Thoracic aorta (tissue), 2 donors: Measurements from ENCODE around the gene OSBPL1A. TPM values are rescaled to one million over a fixed set of nuclear protein-coding genes. Genes with fewer than 3 reads are reported as not detected.
A peak's percentile ranks its signal among the peaks of the same experiment; 100 is the strongest.

Source experiments
- ATAC-seq: fragments of 150-250 bp; one replicate; pipeline ENCODE4 v1.8.0; 2017; ENCODE audit warnings: low read depth; ENCODE audit not compliant: insufficient number of reproducible peaks, low FRiP score
- DNase-seq: peaks from one replicate; pipeline ENCODE4 v3.0.0-alpha.2; 2020; ENCODE audit warnings: low spot score
- H3K27ac ChIP-seq, 2 donors: fragments of 200-600 bp; sonication (generic); 1 replicate in 1 of 2; 2 replicates in 1 of 2; pipeline ENCODE4 v1.5.1; 2016; ENCODE audit warnings: mild to moderate bottlenecking in 2 of 2, moderate library complexity in 2 of 2
- H3K27me3 ChIP-seq: fragments of 200-600 bp; sonication (generic); replicated peaks from 2 replicates; pipeline ENCODE4 v1.6.0; 2016; ENCODE audit warnings: mild to moderate bottlenecking; ENCODE audit not compliant: insufficient read depth
- H3K36me3 ChIP-seq: fragments of 200-600 bp; sonication (generic); one replicate; pipeline ENCODE4 v1.5.1; 2016
- H3K4me1 ChIP-seq, 2 donors: fragments of 200-600 bp; sonication (generic); 1 replicate in 1 of 2; 2 replicates in 1 of 2; pipeline versions ENCODE4 v1.5.1 to v1.6.0; 2016; ENCODE audit warnings: low read depth in 2 of 2, mild to moderate bottlenecking in 1 of 2; ENCODE audit not compliant: control insufficient read depth in 1 of 2
- H3K4me3 ChIP-seq: fragments of 200-600 bp; sonication (generic); 2 replicates; pipeline ENCODE4 v1.5.1; 2016; ENCODE audit warnings: mild to moderate bottlenecking
- H3K9me3 ChIP-seq: fragments of 200-600 bp; sonication (generic); 2 replicates; pipeline ENCODE4 v1.5.1; 2016
- CTCF ChIP-seq: fragments of 200-600 bp; sonication (generic); IDR thresholded peaks from one replicate; pipeline ENCODE4 v1.5.1; 2019; ENCODE audit warnings: antibody characterized with exemption
- total RNA-seq, 2 donors: library from RNA; depleted of rRNA; stranded (reverse); fragments of >200 nt; gene quantifications; one replicate each; pipeline versions ENCODE4 v1.1.0 to v1.2.3, GENCODE V29; 2016

OSBPL1A gene
- total RNA-seq, 2 donors from 2014 or later: 35.1 to 53.7 TPM

DNA sequence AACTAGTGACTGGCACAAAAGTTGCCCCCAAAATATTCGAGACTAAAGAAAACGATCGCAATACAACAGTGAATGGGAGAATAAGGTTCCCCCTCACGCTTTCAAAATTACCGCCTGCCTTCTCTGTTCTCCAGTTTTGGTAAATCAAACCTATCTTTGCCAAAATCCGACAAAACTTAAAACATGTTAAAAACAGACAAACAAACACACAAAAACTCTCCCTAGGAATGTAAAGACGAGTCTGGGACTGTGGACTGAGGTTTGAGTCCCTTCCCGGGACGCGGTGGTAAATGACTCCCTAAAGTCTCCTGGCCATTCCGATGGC, 28.4 kb upstream of the OSBPL1A start:
- ATAC-seq: peak; percentile 24
- DNase-seq: no peak
- peak overlapping the region; percentile 74 for H3K4me3 ChIP-seq
- H3K36me3 ChIP-seq: peaks cover 2% of the 10 kb centered on the region
- H3K27ac ChIP-seq: peak overlapping the region; percentile 71 to 73
- no peaks in the 10 kb centered on the region for H3K27me3 ChIP-seq
- H3K9me3 ChIP-seq: no peaks in the 10 kb centered on the region
- TF ChIP-seq CTCF: no peak
- H3K4me1 ChIP-seq: peaks cover 3 to 15% of the 10 kb centered on the region in 2 donors

GRCh38 chr18:24421831-24422230, 24.2 kb upstream of the OSBPL1A start:
- H3K27me3 ChIP-seq: no peaks in the 10 kb centered on the region
- DNase-seq (no peak), ATAC-seq (no peak)
- no peaks in the 10 kb centered on the region for H3K36me3 ChIP-seq
- no peaks in the 10 kb centered on the region for H3K4me1 ChIP-seq
- no peak overlapping the region for H3K4me3 ChIP-seq
- no peak overlapping the region for H3K27ac ChIP-seq
- no peak for TF ChIP-seq CTCF
- no peaks in the 10 kb centered on the region for H3K9me3 ChIP-seq

DNA sequence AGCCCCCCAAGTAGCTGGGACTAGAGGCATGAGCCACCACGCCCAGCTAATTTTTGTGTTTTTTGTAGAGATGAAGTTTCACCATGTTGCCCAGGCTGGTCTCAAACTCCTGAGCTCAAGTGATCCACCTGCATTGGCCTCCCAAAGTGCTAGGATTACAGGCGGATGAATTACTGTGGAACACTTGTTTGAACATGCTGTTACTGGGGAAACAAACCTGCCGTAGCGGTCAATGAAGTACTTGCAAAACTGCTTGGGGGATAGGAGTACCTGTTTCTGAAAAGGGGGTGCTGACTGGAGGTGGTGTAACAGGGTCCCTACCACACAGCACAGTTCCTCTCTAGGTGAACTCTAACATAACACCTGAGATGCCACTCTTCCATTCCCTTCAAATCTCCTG, 22.9 kb upstream of the OSBPL1A start:
- H3K27ac ChIP-seq: no peak overlapping the region
- no peaks in the 10 kb centered on the region for H3K27me3 ChIP-seq
- H3K4me3 ChIP-seq: no peak overlapping the region
- H3K36me3 ChIP-seq: no peaks in the 10 kb centered on the region
- ATAC-seq (no peak), DNase-seq (no peak)
- no peaks in the 10 kb centered on the region for H3K9me3 ChIP-seq
- TF ChIP-seq CTCF: no peak
- H3K4me1 ChIP-seq: no peaks in the 10 kb centered on the region

GRCh38 chr18:24417480-24417879, 19.9 kb upstream of the OSBPL1A start:
- H3K9me3 ChIP-seq: no peaks in the 10 kb centered on the region
- no peaks in the 10 kb centered on the region for H3K36me3 ChIP-seq
- ATAC-seq: no peak
- DNase-seq: no peak
- no peaks in the 10 kb centered on the region for H3K27me3 ChIP-seq
- TF ChIP-seq CTCF: no peak
- H3K4me3 ChIP-seq: no peak overlapping the region
- H3K27ac ChIP-seq: no peak overlapping the region
- H3K4me1 ChIP-seq: no peaks in the 10 kb centered on the region

- H3K4me3 ChIP-seq: no peak overlapping the region
These were observed 16.9 kb upstream of the OSBPL1A start for GRCh38 chr18:24414349-24415003.

More at GRCh38 chr18:24414349-24415003, 16.9 kb upstream of the OSBPL1A start:
- no peak for ATAC-seq
- Histone ChIP-seq H3K9me3 (no peaks in the 10 kb centered on the region), H3K27me3 (no peaks in the 10 kb centered on the region), H3K36me3 (no peaks in the 10 kb centered on the region), H3K27ac (no peak overlapping the region), H3K4me1 (no peaks in the 10 kb centered on the region)
- DNase-seq: no peak
- no peak for TF ChIP-seq CTCF
